ENCODE data around the gene KAT8.

GRCh38 chr16:31079342-31079944 lies 38.0 kb upstream of the KAT8 start:
- TF ChIP-seq TAF1 (conservative IDR thresholded peaks at IDR 0.05), result no peak
- TF ChIP-seq, protein P1, sequence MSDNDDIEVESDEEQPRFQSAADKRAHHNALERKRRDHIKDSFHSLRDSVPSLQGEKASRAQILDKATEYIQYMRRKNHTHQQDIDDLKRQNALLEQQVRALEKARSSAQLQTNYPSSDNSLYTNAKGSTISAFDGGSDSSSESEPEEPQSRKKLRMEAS (IDR thresholded peaks at IDR 0.05), result no peak
- TF ChIP-seq REST (IDR thresholded peaks at IDR 0.05), result no peak
- TF ChIP-seq, protein P2, sequence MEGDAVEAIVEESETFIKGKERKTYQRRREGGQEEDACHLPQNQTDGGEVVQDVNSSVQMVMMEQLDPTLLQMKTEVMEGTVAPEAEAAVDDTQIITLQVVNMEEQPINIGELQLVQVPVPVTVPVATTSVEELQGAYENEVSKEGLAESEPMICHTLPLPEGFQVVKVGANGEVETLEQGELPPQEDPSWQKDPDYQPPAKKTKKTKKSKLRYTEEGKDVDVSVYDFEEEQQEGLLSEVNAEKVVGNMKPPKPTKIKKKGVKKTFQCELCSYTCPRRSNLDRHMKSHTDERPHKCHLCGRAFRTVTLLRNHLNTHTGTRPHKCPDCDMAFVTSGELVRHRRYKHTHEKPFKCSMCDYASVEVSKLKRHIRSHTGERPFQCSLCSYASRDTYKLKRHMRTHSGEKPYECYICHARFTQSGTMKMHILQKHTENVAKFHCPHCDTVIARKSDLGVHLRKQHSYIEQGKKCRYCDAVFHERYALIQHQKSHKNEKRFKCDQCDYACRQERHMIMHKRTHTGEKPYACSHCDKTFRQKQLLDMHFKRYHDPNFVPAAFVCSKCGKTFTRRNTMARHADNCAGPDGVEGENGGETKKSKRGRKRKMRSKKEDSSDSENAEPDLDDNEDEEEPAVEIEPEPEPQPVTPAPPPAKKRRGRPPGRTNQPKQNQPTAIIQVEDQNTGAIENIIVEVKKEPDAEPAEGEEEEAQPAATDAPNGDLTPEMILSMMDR (IDR thresholded peaks at IDR 0.05; ENCODE audit: low read depth, low read length, missing input control), result no peak
